ENCODE measurements around the gene URB2. TPM values are rescaled to one million over a fixed set of nuclear protein-coding genes. Genes with fewer than 3 reads are reported as not detected.

URB2 gene
- polyA plus RNA-seq, 1 of the 3 experiments (the other 2 are of a cell fraction) = 8.2 TPM

- no peak for DNase-seq
- ChIA-PET POLR2A (interaction anchor here (0.9 kb wide), 1 partner anchor 25 kb away, joined by 4 read pairs; no protein-coding TSS in a partner anchor), CTCF (no interaction called here)
- WGBS (ENCODE audit: low lambda C conversion rate) = 96% methylated on average over 3 of the region's 3 CpGs
- H3K4me1 ChIP-seq (ENCODE audit: control insufficient read depth in 1 of 2, insufficient read depth in 2 of 2, low read depth in 1 of 2, low read length in 1 of 2) = peaks cover 0 to 2% of the 10 kb centered on the region in 2 experiments; a peak in 2 of 4 replicates
- no peaks in the 10 kb centered on the region for H3K9me2 ChIP-seq
- no peaks in the 10 kb centered on the region for H3K27me3 ChIP-seq (ENCODE audit: insufficient read depth)
- H3F3A ChIP-seq (replicated peaks; ENCODE audit: insufficient read depth) = peaks cover 24% of the 10 kb centered on the region
- H3K4me2 ChIP-seq = no peak overlapping the region
- no peak overlapping the region for H3K4me3 ChIP-seq (ENCODE audit: low read depth in 2 of 2, low read length in 1 of 2)
- TF ChIP-seq REST (IDR thresholded peaks at IDR 0.05; ENCODE audit: low read depth, low read length) (no peak), POLR2AphosphoS5 (IDR thresholded peaks at IDR 0.05; ENCODE audit: low read depth, low read length) (no peak), SIN3A (IDR thresholded peaks at IDR 0.05; ENCODE audit: borderline replicate concordance, low read depth, low read length) (no peak), FOSL2 (IDR thresholded peaks at IDR 0.05; ENCODE audit: borderline replicate concordance, low read depth) (no peak), MXI1 (IDR thresholded peaks at IDR 0.05; ENCODE audit: low read depth, low read length) (no peak), IRF3 (IDR thresholded peaks at IDR 0.05; ENCODE audit: low read depth, low read length) (no peak)
- no peak overlapping the region for H3K9ac ChIP-seq
- H4K20me1 ChIP-seq (ENCODE audit: insufficient read depth) = 0 out of 2 replicates have a peak, but pooled peaks cover 3% of the 10 kb centered on the region
- peaks cover 32 to 71% of the 10 kb centered on the region in 2 experiments for H3K36me3 ChIP-seq (replicated peaks in 1 of 2; ENCODE audit: control insufficient read depth in 1 of 2, insufficient read depth in 2 of 2, low read length in 1 of 2)
- no peak overlapping the region for H3K27ac ChIP-seq (ENCODE audit: low read depth in 2 of 2, low read length in 1 of 2)
- no peaks in the 10 kb centered on the region for H3K9me3 ChIP-seq
- H2AFZ ChIP-seq (ENCODE audit: low read depth) = no peak overlapping the region
- H3K79me2 ChIP-seq (ENCODE audit: insufficient read depth) = peaks cover 52% of the 10 kb centered on the region
Measured at GRCh38 chr1:229599218-229599954, 26.7 kb upstream of the URB2 start.

GRCh38 chr1:229600229-229600628 is 25.8 kb upstream of the URB2 start:
- no peak for DNase-seq
- H3F3A ChIP-seq (replicated peaks; ENCODE audit: insufficient read depth) = peaks cover 24% of the 10 kb centered on the region
- ChIA-PET CTCF (no interaction called here), POLR2A (no interaction called here)
- H3K4me2 ChIP-seq = no peak overlapping the region
- 95% methylated on average over 5 of the region's 5 CpGs for WGBS (ENCODE audit: low lambda C conversion rate)
- no peaks in the 10 kb centered on the region for H3K9me2 ChIP-seq
- H3K4me3 ChIP-seq (ENCODE audit: low read depth in 2 of 2, low read length in 1 of 2) = no peak overlapping the region
- H2AFZ ChIP-seq (ENCODE audit: low read depth) = no peak overlapping the region
- TF ChIP-seq MXI1 (IDR thresholded peaks at IDR 0.05; ENCODE audit: low read depth, low read length) = no peak
- H3K27ac ChIP-seq (ENCODE audit: low read depth in 2 of 2, low read length in 1 of 2) = no peak overlapping the region
- H3K36me3 ChIP-seq (replicated peaks in 1 of 2; ENCODE audit: control insufficient read depth in 1 of 2, insufficient read depth in 2 of 2, low read length in 1 of 2) = peaks cover 34 to 68% of the 10 kb centered on the region in 2 experiments
- 0 out of 2 replicates have a peak, but pooled peaks cover 3% of the 10 kb centered on the region for H4K20me1 ChIP-seq (ENCODE audit: insufficient read depth)
- H3K9me3 ChIP-seq = no peaks in the 10 kb centered on the region
- peaks cover 46% of the 10 kb centered on the region for H3K79me2 ChIP-seq (ENCODE audit: insufficient read depth)
- H3K9ac ChIP-seq = no peak overlapping the region
- H3K27me3 ChIP-seq (ENCODE audit: insufficient read depth) = no peaks in the 10 kb centered on the region
- peaks cover 0 to 2% of the 10 kb centered on the region in 2 experiments; a peak in 2 of 4 replicates for H3K4me1 ChIP-seq (ENCODE audit: control insufficient read depth in 1 of 2, insufficient read depth in 2 of 2, low read depth in 1 of 2, low read length in 1 of 2)

Data from SK-N-SH (cell line).